Kidney (tissue), 14 donors: ENCODE data around the gene TMEM238L. TPM values are rescaled to one million over a fixed set of nuclear protein-coding genes. Genes with fewer than 3 reads are reported as not detected.

Source experiments
- DNase-seq, 5 donors: peaks; one replicate each; pipeline ENCODE4 v3.0.0-alpha.2; 2013 to 2020
- FAIRE-seq: peaks from 2 replicates; lab custom pipeline; 2012; peaks lifted over from hg19 to GRCh38; lab: Jason Lieb, UNC
- H3K27ac ChIP-seq, 2 donors: one replicate each; pipeline ENCODE4 v1.7.0; 2013; ENCODE audit warnings: low read depth in 2 of 2, low read length in 2 of 2, inconsistent platforms in 1 of 2
- H3K27me3 ChIP-seq: one replicate; pipeline ENCODE4 v1.7.1; 2013; ENCODE audit warnings: low read length, inconsistent platforms; ENCODE audit not compliant: control insufficient read depth, insufficient read depth
- H3K36me3 ChIP-seq, 3 donors: one replicate each; pipeline versions ENCODE4 v1.7.0 to v1.7.1; 2013; ENCODE audit warnings: low read length in 3 of 3, control low read depth in 1 of 3, inconsistent platforms in 1 of 3; ENCODE audit not compliant: insufficient read depth in 3 of 3, control insufficient read depth in 2 of 3
- H3K4me1 ChIP-seq, 3 donors: one replicate each; pipeline versions ENCODE4 v1.7.0 to v1.7.1; 2013; ENCODE audit warnings: low read length in 3 of 3, inconsistent platforms in 1 of 3, low read depth in 1 of 3; ENCODE audit not compliant: control insufficient read depth in 2 of 3, insufficient read depth in 2 of 3
- H3K4me3 ChIP-seq, 3 donors: one replicate each; pipeline versions ENCODE4 v1.7.0 to v1.8.1; 2013; ENCODE audit warnings: low read length in 3 of 3, control low read depth in 1 of 3, inconsistent platforms in 1 of 3
- H3K9ac ChIP-seq, 3 donors: one replicate each; pipeline versions ENCODE4 v1.7.0 to v1.7.1; 2013; ENCODE audit warnings: low read length in 3 of 3, control low read depth in 1 of 3, inconsistent platforms in 1 of 3
- H3K9me3 ChIP-seq, 3 donors: one replicate each; pipeline versions ENCODE4 v1.7.0 to v1.7.1; 2013; ENCODE audit warnings: low read length in 3 of 3, control low read depth in 1 of 3, inconsistent platforms in 1 of 3; ENCODE audit not compliant: control insufficient read depth in 2 of 3, insufficient read depth in 1 of 3
- CTCF ChIP-seq: IDR thresholded peaks from 3 replicates; pipeline ENCODE4 v1.5.1; 2012; ENCODE audit warnings: mild to moderate bottlenecking, moderate library complexity, borderline replicate concordance; ENCODE audit not compliant: insufficient read depth; ENCODE audit errors: extremely low read depth
- intact Hi-C: fragments of 100-400 bp; cut with DNase I; formaldehyde crosslinking; loops from one replicate; pipeline ENCODE4 v1.11.1; 2022
- polyA plus RNA-seq: library from polyadenylated mRNA; stranded (reverse); fragments of 350-450 nt; fragmentation: Illumina TruSeq; extraction: RNeasy Lipid Tissue Mini Kit (QIAGEN cat#74804); gene quantifications from one replicate; pipeline ENCODE4 v1.2.3, GENCODE V29; 2014; ENCODE audit warnings: low read depth, low replicate concordance; ENCODE audit not compliant: insufficient read depth
- total RNA-seq: library from RNA; stranded (reverse); fragmentation: NEBNext Ultra II Directional; extraction: Animal tissue kit (Norgen Biotek cat#: 25700); gene quantifications from one replicate; pipeline ENCODE4 v1.2.1, GENCODE V29; 2021
- donor health status: control.
- donor health status: control.
- donor health status: control.
- donor health status: control.
- donor health status: control.
- donor health status: DM: yes; HTN: yes; CAD: no.
- donor health status: Normal renal cell carcinoma (clear cell type).

TMEM238L gene
- total and polyA plus RNA-seq, 2 donors from 2014 or later, result 0.47 to 3.2 TPM

- DNase-seq (peak in 4 of 5 donors; percentile 53 to 81 (median 72)), FAIRE-seq (no peak)
- H3K27ac ChIP-seq, result no peak overlapping the region
- peak; percentile 57 for TF ChIP-seq CTCF
- no peak overlapping the region for H3K4me3 ChIP-seq
- H3K36me3 ChIP-seq, result no peaks in the 10 kb centered on the region
- H3K9ac ChIP-seq, result no peak overlapping the region
- peaks cover 0 to 5% (median 0%) of the 10 kb centered on the region in 3 donors for H3K9me3 ChIP-seq
- intact Hi-C loops, result no loop called here
- no peaks in the 10 kb centered on the region for H3K27me3 ChIP-seq
- H3K4me1 ChIP-seq, result no peaks in the 10 kb centered on the region
Observed at GRCh38 chr17:10772425-10773380, 31.2 kb downstream of the TMEM238L start.

GRCh38 chr17:10771148-10771547 is 32.8 kb downstream of the TMEM238L start:
- no peaks in the 10 kb centered on the region for H3K27me3 ChIP-seq
- FAIRE-seq (no peak), DNase-seq (no peak)
- no peaks in the 10 kb centered on the region for H3K4me1 ChIP-seq
- no peaks in the 10 kb centered on the region for H3K36me3 ChIP-seq
- H3K4me3 ChIP-seq, result no peak overlapping the region
- TF ChIP-seq CTCF, result no peak
- peaks cover 0 to 5% (median 0%) of the 10 kb centered on the region in 3 donors for H3K9me3 ChIP-seq
- H3K27ac ChIP-seq, result no peak overlapping the region
- H3K9ac ChIP-seq, result no peak overlapping the region
- intact Hi-C loops, result no loop called here

- DNase-seq (no peak), FAIRE-seq (no peak)
- H3K36me3 ChIP-seq, result no peaks in the 10 kb centered on the region
- no peak overlapping the region for H3K4me3 ChIP-seq
- H3K4me1 ChIP-seq, result no peaks in the 10 kb centered on the region
- H3K9ac ChIP-seq, result no peak overlapping the region
- intact Hi-C loops, result no loop called here
- H3K9me3 ChIP-seq, result peaks cover 0 to 5% (median 0%) of the 10 kb centered on the region in 3 donors
- no peak for TF ChIP-seq CTCF
- no peaks in the 10 kb centered on the region for H3K27me3 ChIP-seq
- H3K27ac ChIP-seq, result no peak overlapping the region
Observed at GRCh38 chr17:10769840-10770239, 34.1 kb downstream of the TMEM238L start.
